HCT116 (cell line): ENCODE results near the gene SAC3D1.

Experiments used
- CEBPB ChIP-seq: IDR thresholded peaks from 2 replicates; pipeline ENCODE4 v1.6.1; 2012; ENCODE audit warnings: low read depth
- CTCF ChIP-seq, 3 experiments: fragments of 200-600 bp in 1 of 3; sonication (generic) in 1 of 3; IDR thresholded peaks in 2 of 3; conservative IDR thresholded peaks in 1 of 3; 2 replicates each; pipeline ENCODE4 v1.5.1; 2012 to 2017; ENCODE audit warnings: low read depth in 2 of 3, low read length in 2 of 3, antibody characterized with exemption in 1 of 3, borderline replicate concordance in 1 of 3, control low read depth in 1 of 3, mild to moderate bottlenecking in 1 of 3, mixed read lengths in 1 of 3, mixed run types in 1 of 3, moderate library complexity in 1 of 3; ENCODE audit not compliant: insufficient read depth in 1 of 3
- EZH2 ChIP-seq: fragments of 200-600 bp; sonication (generic); IDR thresholded peaks from 2 replicates; pipeline ENCODE4 v1.6.1; 2017; ENCODE audit warnings: antibody characterized with exemption, mixed run types
- SIN3A ChIP-seq: IDR thresholded peaks from 2 replicates; pipeline ENCODE4 v1.6.1; 2012; ENCODE audit warnings: low read depth
- YY1 ChIP-seq: IDR thresholded peaks from 2 replicates; pipeline ENCODE4 v1.6.1; 2011; ENCODE audit warnings: low read length, low read depth, moderate library complexity, mild to moderate bottlenecking; ENCODE audit not compliant: insufficient replicate concordance; ENCODE audit errors: extremely low read depth

GRCh38 chr11:65002706-65003105 is 38.3 kb upstream of the SAC3D1 start:
- TF ChIP-seq CTCF (IDR thresholded peaks at IDR 0.05 in 2 of 3, conservative IDR thresholded peaks at IDR 0.05 in 1 of 3; ENCODE audit: borderline replicate concordance in 1 of 3, insufficient read depth in 1 of 3, low read depth in 2 of 3, low read length in 2 of 3) (no peak), CEBPB (no peak), SIN3A (no peak), EZH2 (no peak), YY1 (no peak)
